Suppressor macrophage treated with lipopolysaccharide for 4 hours (primary cell): ENCODE measurements around the gene LAPTM5.
A peak's percentile ranks its signal among the peaks of the same experiment; 100 is the strongest.

Experiments
- DNase-seq: peaks from one replicate; pipeline ENCODE4 v3.0.0-alpha.2; 2020

LAPTM5 gene

GRCh38 chr1:30741239-30741894, 16.2 kb downstream of the LAPTM5 start:
- DNase-seq, result peak; percentile 65

DNA sequence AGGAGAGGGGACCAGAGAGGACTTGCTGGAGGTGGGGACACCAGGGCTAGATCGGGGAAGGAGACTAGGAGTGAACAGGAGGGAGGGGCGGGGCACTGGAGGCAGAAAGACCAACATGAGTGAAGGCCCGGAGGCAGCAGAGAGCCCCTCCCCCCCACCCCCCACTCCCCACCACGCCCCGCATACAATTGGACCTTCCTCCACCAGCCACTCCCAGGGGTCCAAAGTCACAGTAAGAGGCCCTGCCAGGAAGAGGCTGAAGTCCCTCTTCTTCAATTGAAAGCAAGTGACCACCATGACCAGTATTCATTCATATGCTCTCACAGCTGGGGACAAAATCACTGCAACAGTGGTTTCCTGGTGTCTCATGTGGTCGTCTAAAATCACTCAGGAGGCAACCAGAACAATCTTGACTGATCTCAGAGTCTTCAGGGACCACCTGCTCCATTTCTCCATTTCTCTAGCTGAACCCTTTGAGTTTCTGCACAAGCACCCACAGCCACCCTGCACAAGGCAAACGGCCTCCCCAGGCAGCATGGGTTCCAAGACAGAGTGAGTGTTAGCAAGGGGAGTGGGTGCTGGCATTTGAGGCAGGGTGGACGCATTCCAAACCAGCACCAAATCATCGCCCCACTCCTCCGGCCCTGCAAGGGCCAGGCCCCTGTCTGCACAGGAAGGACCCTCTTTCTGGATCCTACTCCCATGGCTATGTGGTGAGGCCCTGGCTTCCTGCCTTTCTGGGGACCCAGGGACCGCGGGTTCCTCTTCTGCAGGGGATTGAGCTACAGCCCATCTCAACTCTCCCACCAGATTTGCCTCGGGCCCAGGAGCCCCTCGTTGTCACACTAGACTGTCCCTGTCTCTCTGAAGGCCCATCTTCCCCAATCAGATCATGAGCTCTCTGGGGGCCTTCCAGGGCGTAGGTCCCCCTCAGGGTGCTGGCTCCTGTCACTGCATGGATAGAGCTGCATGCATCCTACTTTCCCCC, 17.0 kb downstream of the LAPTM5 start:
- DNase-seq, result no peak

DNA sequence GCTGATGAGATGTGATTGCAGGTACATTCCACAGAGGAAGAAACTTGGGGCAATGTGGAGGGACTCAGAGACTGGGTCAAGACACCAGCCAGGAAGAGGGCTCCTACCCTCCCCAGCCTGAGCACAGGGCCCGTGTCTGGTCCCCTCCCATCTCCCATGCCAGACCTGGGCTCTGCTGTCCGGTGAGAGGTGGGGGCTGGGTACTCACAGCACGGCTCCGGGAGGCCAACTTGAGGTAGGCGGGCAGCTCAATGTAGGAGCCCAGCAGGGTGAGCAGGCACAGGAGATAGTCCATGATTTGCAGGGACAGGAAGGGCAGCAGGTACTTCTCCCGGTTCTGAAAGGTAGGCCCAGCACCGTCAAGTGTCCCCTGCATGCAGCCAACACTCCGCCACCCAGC, 18.0 kb downstream of the LAPTM5 start:
- DNase-seq, result no peak

DNA sequence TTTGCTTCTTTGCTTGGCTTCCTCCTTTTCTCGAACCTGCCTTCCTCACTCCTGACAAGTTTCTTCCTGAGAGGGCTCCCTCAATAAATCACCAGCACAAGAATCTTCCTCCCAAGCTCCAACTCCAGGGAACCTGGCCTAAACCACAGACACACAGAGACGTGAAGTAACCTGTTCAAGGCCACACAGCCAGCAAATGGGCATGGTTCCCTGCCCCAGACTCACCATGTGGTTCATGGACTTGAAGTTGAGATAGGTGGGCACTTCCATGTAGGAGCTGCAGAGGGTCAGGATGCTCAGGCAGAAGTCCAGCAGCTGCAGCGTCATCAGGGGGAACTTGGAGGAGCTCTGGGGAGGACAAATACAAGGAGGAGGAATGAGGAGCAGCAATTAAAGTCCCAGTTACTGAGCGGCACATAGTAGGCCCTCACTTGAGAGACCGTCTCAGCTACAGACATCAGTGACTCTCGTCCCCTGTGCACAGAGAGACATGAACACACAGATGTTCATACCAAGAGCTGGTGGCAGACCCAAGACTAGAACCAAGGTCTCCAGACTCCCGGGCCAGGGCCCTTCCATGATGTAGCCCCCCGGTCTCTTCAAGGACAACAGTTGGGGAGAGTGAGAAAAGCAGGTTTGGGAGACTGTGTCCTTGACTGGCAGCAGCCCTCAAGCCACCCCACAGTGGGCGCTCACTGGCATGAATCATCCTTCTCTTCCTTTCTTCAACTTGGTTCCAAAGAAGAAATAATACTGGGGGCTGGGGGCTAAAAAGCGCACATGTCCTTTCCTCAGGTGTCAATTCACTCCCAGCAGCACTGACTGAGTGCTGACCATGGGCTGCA, 18.6 kb downstream of the LAPTM5 start:
- no peak for DNase-seq

DNA sequence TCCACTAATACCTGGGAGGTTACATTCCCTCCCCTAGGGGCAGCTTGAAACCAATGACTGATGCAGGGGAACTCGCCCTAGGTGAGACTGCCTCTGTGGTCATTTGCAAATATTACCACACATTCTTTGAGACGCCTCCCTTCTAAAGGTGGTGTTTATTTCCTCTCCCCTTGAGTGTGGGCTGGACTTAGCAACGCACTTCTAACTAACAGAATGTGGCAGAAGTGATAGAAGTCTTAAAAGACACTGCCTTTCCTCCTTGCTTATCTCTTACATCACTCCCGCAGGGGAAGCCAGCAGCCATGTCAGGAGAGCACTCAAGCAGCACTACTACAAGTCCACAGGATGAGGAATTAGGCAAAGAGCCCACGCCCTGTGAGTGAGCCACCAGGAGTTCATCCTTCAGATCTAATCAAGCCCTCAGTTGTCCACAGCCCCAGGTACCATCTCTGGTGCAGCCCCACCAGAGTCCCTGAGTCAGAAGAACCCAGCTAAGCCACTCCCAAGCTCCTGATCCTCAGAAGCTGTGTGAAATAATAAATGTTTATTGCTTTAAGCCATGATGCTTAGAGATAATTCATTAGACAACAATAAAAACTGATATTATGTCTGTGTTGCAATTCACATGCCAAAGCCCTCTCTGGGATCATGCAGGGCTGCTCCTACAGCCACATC, 19.4 kb downstream of the LAPTM5 start:
- DNase-seq, result no peak

DNA sequence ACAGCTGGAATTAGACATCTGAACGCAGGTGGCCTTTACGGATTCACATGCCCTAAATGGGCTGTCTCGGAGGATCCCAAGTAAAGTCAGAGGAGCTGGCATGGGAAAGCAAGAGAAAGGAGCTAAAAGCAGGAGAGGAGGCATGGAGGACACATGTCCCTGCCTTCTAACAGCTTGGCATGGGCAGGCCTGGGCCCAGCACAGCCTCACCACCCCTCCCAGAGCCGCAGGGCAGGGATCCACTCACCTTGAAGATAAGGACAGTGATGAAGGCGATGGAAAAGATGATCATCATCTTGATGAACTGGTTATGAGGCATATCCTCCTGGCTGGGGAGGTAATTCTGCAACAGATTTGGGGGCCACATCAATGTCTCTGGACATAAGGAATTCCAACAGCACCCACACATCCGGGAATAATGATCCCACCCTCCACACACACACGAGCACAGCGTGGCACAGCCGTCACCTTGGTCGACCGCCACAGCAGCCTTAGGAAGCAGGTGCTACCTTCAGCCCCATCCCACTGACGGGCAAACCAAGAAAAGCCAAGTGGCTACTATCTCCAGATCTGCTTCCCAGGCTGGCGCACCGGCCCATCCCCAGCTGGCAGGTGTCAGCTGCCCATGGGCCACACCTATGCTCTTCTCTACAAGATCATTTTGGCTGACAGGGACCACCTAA, 20.1 kb downstream of the LAPTM5 start:
- DNase-seq, result no peak

GRCh38 chr1:30735668-30736498, 21.7 kb downstream of the LAPTM5 start:
- no peak for DNase-seq

GRCh38 chr1:30735124-30735523, 22.4 kb downstream of the LAPTM5 start:
- DNase-seq, result no peak

GRCh38 chr1:30734580-30734979, 23.0 kb downstream of the LAPTM5 start:
- no peak for DNase-seq

GRCh38 chr1:30734106-30734505, 23.5 kb downstream of the LAPTM5 start:
- no peak for DNase-seq

GRCh38 chr1:30733493-30733892, 24.1 kb downstream of the LAPTM5 start:
- DNase-seq, result no peak

- DNase-seq, result no peak
Measured at GRCh38 chr1:30732277-30732996, 25.1 kb downstream of the LAPTM5 start.

DNA sequence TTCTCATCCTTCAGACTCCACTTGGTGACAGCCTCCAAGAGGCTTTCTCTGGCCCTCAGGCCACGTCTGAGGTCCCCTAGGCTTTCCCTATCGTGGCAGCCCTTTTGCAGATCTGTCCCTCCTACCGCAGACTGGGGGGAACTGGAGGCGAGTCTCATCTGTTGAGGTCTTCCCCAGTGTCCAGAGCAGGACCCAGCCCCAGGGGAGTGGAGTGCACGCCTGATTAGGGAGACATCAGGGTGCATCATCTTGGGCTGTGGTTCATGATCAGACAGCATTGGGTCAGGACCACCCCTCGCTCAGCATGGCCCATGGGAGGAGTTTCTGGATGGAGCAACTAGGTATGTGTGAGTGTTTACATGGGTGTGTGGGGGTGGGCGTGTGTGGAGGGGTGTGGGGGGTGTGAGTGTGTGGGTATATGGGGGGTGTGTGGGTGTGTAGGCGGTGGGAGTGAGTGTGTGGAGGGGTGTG, 25.7 kb downstream of the LAPTM5 start:
- no peak for DNase-seq

- no peak for DNase-seq
Measured at GRCh38 chr1:30731109-30731805, 26.3 kb downstream of the LAPTM5 start.

GRCh38 chr1:30730346-30731108, 27.0 kb downstream of the LAPTM5 start:
- no peak for DNase-seq

DNA sequence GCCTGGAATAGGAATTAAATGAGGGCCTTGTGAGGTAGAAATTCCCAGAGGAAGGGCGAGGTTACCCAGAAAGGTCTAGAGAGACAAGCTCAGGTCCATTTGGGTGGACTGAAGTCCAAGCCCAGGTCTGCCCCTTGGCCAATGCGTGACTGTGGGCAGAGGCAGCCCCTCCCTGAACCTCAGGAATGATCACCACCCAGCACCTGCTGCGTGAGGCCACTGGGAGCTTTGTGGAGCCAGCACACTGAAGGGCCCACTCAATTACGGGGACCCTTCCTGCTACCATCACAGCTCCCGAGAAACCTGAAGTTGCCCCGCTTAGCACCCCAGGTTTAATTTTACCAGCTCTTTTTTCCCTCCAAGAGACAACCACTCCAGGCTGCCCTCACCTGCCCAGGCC, 27.7 kb downstream of the LAPTM5 start:
- DNase-seq, result no peak

GRCh38 chr1:30728832-30729638, 28.5 kb downstream of the LAPTM5 start:
- DNase-seq, result no peak

- no peak for DNase-seq
Measured at GRCh38 chr1:30728340-30728739, 29.2 kb downstream of the LAPTM5 start.
